Keratinocyte (primary cell): Measurements from ENCODE around the gene DAPK2.

Experiments
- EZH2 ChIP-seq: IDR thresholded peaks from one replicate; pipeline ENCODE4 v1.6.1; 2012; ENCODE audit warnings: inconsistent platforms, mild to moderate bottlenecking, low read length, moderate library complexity
- TF ChIP-seq, protein P1 (sequence below), 3 experiments: IDR thresholded peaks in 1 of 3; conservative IDR thresholded peaks in 1 of 3; optimal IDR thresholded peaks in 1 of 3; 2 replicates in 2 of 3; 3 replicates in 1 of 3; pipeline versions ENCODE3 to v1.5.1; 2011; ENCODE audit warnings: low read length in 3 of 3, mild to moderate bottlenecking in 3 of 3, moderate library complexity in 2 of 3, control low read depth in 1 of 3, inconsistent platforms in 1 of 3; ENCODE audit not compliant: insufficient read depth in 2 of 3; ENCODE audit errors: extremely low read depth in 1 of 3

DNA sequence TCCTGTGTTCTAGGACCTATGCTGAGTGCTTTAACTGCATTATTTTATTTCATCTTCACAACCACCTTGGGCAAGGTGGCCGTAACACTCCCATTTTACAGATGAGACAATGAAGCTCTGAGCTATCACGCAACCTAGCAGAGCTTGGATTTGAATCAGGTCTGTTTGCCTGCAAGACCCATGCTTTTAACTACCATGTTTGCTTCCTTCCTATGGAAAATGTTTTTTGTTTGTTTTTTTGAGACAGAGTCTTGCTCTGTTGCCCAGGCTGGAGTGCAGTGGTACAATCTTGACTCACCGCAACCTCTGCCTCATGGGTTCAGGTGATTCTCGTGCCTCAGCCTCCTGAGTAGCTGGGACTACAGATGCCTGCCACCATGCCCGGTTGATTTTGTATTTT is 187.8 kb downstream of the DAPK2 start:
- TF ChIP-seq, protein P1, sequence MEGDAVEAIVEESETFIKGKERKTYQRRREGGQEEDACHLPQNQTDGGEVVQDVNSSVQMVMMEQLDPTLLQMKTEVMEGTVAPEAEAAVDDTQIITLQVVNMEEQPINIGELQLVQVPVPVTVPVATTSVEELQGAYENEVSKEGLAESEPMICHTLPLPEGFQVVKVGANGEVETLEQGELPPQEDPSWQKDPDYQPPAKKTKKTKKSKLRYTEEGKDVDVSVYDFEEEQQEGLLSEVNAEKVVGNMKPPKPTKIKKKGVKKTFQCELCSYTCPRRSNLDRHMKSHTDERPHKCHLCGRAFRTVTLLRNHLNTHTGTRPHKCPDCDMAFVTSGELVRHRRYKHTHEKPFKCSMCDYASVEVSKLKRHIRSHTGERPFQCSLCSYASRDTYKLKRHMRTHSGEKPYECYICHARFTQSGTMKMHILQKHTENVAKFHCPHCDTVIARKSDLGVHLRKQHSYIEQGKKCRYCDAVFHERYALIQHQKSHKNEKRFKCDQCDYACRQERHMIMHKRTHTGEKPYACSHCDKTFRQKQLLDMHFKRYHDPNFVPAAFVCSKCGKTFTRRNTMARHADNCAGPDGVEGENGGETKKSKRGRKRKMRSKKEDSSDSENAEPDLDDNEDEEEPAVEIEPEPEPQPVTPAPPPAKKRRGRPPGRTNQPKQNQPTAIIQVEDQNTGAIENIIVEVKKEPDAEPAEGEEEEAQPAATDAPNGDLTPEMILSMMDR (optimal IDR thresholded peaks at IDR 0.05 in 1 of 3, IDR thresholded peaks at IDR 0.05 in 1 of 3, conservative IDR thresholded peaks at IDR 0.05 in 1 of 3; ENCODE audit: extremely low read depth in 1 of 3, insufficient read depth in 2 of 3, low read length in 3 of 3): no peak
- TF ChIP-seq EZH2: no peak
